ENCODE data around the gene FBN2. TPM values are rescaled to one million over a fixed set of nuclear protein-coding genes. Genes with fewer than 3 reads are reported as not detected.
A peak's percentile ranks its signal among the peaks of the same experiment; 100 is the strongest.
"Not testable (repeated sequence)": the region's sequence is repeated elsewhere in the genome, so short reads cannot be mapped to it uniquely, and the experiment has no call there.

FBN2 gene
- total and polyA plus RNA-seq, 2 experiments from 2014 or later = 15.2 to 63.2 TPM

GRCh38 chr5:128466554-128466953 lies 71.5 kb downstream of the FBN2 start:
- no peak for TF ChIP-seq EZH2phosphoT487 (IDR thresholded peaks at IDR 0.05; ENCODE audit: insufficient read depth, low read depth)
- in situ Hi-C loops (cut with MboI) = no loop called here

GRCh38 chr5:128464596-128464995 lies 73.4 kb downstream of the FBN2 start:
- no peak overlapping the region for H3K27ac ChIP-seq
- no peak overlapping the region for H3K4me3 ChIP-seq
- H3K9me2 ChIP-seq (ENCODE audit: insufficient read depth) = no peaks in the 10 kb centered on the region
- H3F3A ChIP-seq (ENCODE audit: insufficient read depth) = peaks cover 11% of the 10 kb centered on the region
- no peak for DNase-seq
- in situ Hi-C loops (cut with MboI) = no loop called here
- peaks cover 13% of the 10 kb centered on the region for H3K4me1 ChIP-seq (ENCODE audit: insufficient read depth)
- H2AFZ ChIP-seq = no peak overlapping the region
- H3K9me3 ChIP-seq (ENCODE audit: low read depth) = no peaks in the 10 kb centered on the region
- H3K4me2 ChIP-seq (ENCODE audit: unreplicated experiment) = no peak overlapping the region
- H3K9ac ChIP-seq = no peak overlapping the region
- 27 to 40% methylated on average over 9 of the region's 9 CpGs for WGBS, 2 experiments (ENCODE audit: low coverage in 1 of 2, low lambda C conversion rate in 2 of 2, missing lambda C conversion rate in 2 of 2)
- TF ChIP-seq EZH2 (IDR thresholded peaks at IDR 0.05; ENCODE audit: insufficient read depth, poor library complexity, severe bottlenecking) (no peak), EZH2phosphoT487 (IDR thresholded peaks at IDR 0.05; ENCODE audit: insufficient read depth, low read depth) (no peak)
- no peaks in the 10 kb centered on the region for H3K36me3 ChIP-seq (ENCODE audit: low read depth)
- no peaks in the 10 kb centered on the region for H4K20me1 ChIP-seq (ENCODE audit: insufficient read depth)
- H3K27me3 ChIP-seq (replicated peaks; ENCODE audit: insufficient read depth) = no peaks in the 10 kb centered on the region
- H3K79me2 ChIP-seq (ENCODE audit: insufficient read depth) = no peaks in the 10 kb centered on the region

More at GRCh38 chr5:128466554-128466953, 71.5 kb downstream of the FBN2 start:
- DNase-seq = no peak
- Histone ChIP-seq H3K9me2 (ENCODE audit: insufficient read depth) (no peaks in the 10 kb centered on the region), H3K9me3 (ENCODE audit: low read depth) (no peaks in the 10 kb centered on the region), H3K4me1 (ENCODE audit: insufficient read depth) (peaks cover 27% of the 10 kb centered on the region), H3F3A (ENCODE audit: insufficient read depth) (peaks cover 14% of the 10 kb centered on the region), H3K27ac (no peak overlapping the region), H3K36me3 (ENCODE audit: low read depth) (no peaks in the 10 kb centered on the region), H3K79me2 (ENCODE audit: insufficient read depth) (no peaks in the 10 kb centered on the region), H2AFZ (no peak overlapping the region), H4K20me1 (ENCODE audit: insufficient read depth) (no peaks in the 10 kb centered on the region), H3K4me2 (ENCODE audit: unreplicated experiment) (no peak overlapping the region), H3K27me3 (replicated peaks; ENCODE audit: insufficient read depth) (no peaks in the 10 kb centered on the region), H3K4me3 (no peak overlapping the region), H3K9ac (no peak overlapping the region)
- 16 to 19% methylated on average over 5 of the region's 5 CpGs for WGBS, 2 experiments (ENCODE audit: low coverage in 1 of 2, low lambda C conversion rate in 2 of 2, missing lambda C conversion rate in 2 of 2)

DNA sequence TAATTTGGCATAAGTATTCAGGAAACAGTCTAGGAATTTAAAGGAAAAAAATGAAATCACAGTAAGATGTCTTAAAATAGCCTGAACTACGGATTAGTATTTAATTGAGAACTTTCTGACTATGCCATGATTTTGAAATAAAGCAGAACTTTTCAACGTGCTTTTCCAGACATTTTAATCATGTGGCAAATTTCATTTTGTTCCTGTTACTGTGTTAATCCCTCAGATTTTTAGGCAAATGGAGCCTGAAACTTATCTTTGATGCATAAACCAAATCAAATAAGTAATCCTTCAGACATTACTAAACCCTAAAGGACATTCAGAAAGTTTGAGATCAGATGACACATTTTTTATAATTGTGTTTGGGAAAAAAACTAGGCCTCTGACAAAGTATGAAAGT lies 75.7 kb downstream of the FBN2 start:
- in situ Hi-C loops (cut with MboI) = no loop called here
- Histone ChIP-seq H3K9me2 (ENCODE audit: insufficient read depth) (no peaks in the 10 kb centered on the region), H3K4me2 (ENCODE audit: unreplicated experiment) (peak overlapping the region; percentile 21), H3K9ac (peak overlapping the region; percentile 23; the same call in 1 of the 2 replicates), H3K4me3 (no peak overlapping the region), H3K36me3 (ENCODE audit: low read depth) (no peaks in the 10 kb centered on the region), H3K27me3 (replicated peaks; ENCODE audit: insufficient read depth) (no peaks in the 10 kb centered on the region), H3K27ac (peak overlapping the region; percentile 37), H3F3A (ENCODE audit: insufficient read depth) (peaks cover 9% of the 10 kb centered on the region; the same call in 1 of the 2 replicates), H2AFZ (0 out of 2 replicates have a peak overlapping the region, but pooled peaks have one; percentile 3), H3K4me1 (ENCODE audit: insufficient read depth) (peaks cover 13% of the 10 kb centered on the region), H3K9me3 (ENCODE audit: low read depth) (no peaks in the 10 kb centered on the region), H3K79me2 (ENCODE audit: insufficient read depth) (no peaks in the 10 kb centered on the region), H4K20me1 (ENCODE audit: insufficient read depth) (no peaks in the 10 kb centered on the region)
- DNase-seq = peak; percentile 7
- 3 to 5% methylated on average over 2 of the region's 2 CpGs for WGBS, 2 experiments (ENCODE audit: low coverage in 1 of 2, low lambda C conversion rate in 2 of 2, missing lambda C conversion rate in 2 of 2)
- TF ChIP-seq EZH2 (IDR thresholded peaks at IDR 0.05; ENCODE audit: insufficient read depth, poor library complexity, severe bottlenecking) (no peak), EZH2phosphoT487 (IDR thresholded peaks at IDR 0.05; ENCODE audit: insufficient read depth, low read depth) (no peak)

DNA sequence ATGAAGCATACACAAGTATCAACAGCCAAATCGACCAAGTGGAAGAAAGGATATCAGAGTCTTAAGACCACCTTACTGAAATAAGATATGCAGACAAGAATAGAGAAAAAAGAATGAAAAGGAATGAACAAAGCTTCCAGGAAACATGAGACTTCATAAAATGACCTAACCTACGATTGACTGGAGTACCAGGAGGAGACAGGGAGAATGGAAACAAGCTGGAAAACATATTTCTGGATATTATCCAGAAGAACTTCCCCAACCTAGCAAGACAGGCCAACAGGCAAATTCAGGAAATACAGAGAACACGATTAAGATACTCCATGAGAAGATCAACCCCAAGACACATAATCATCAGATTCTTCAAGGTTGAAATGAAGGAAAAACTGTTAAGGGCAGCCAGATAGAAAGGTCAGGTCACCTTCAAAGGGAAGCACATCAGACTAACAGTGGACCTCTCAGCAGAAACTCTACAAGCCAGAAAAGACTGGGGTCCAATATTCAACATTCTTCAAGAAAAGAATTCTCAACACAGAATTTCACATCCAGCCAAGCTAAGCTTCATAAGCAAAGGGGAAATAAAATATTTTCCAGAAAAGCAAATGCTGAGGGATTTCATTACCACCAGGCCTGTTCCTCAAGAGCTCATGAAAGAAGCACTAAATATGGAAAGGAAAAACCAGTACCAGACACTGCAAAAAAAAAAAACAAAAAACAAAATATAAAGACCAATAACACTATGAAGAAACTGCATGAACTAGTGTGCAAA lies 80.7 kb downstream of the FBN2 start:
- H3K27me3 ChIP-seq (replicated peaks; ENCODE audit: insufficient read depth); H4K20me1 ChIP-seq (ENCODE audit: insufficient read depth); H3K9me3 ChIP-seq (ENCODE audit: low read depth); H3K9me2 ChIP-seq (ENCODE audit: insufficient read depth); H2AFZ ChIP-seq; H3K79me2 ChIP-seq (ENCODE audit: insufficient read depth); H3K9ac ChIP-seq; DNase-seq; H3F3A ChIP-seq (ENCODE audit: insufficient read depth); H3K4me3 ChIP-seq; H3K4me1 ChIP-seq (ENCODE audit: insufficient read depth); in situ Hi-C loops (cut with MboI); H3K4me2 ChIP-seq (ENCODE audit: unreplicated experiment); H3K36me3 ChIP-seq (ENCODE audit: low read depth); H3K27ac ChIP-seq: not testable (repeated sequence)
- 4 to 8% methylated on average over 3 of the region's 3 CpGs for WGBS, 2 experiments (ENCODE audit: low coverage in 1 of 2, low lambda C conversion rate in 2 of 2, missing lambda C conversion rate in 2 of 2)
